HepG2 (cell line): ENCODE results near the gene ADCY10. TPM values are rescaled to one million over a fixed set of nuclear protein-coding genes. Genes with fewer than 3 reads are reported as not detected.
A peak's percentile ranks its signal among the peaks of the same experiment; 100 is the strongest.
"Not testable (repeated sequence)": the region's sequence is repeated elsewhere in the genome, so short reads cannot be mapped to it uniquely, and the experiment has no call there.

Source experiments
- ATAC-seq: fragments of 200-7000 bp; cut with Tn5 transposase; 3 replicates; pipeline ENCODE4 v1.9.1; 2020; ENCODE audit warnings: mild to moderate bottlenecking, moderate library complexity
- BruUV-seq: library from RNA; stranded (reverse); fragments of 400-500 nt; replicated peaks from 2 replicates; lab custom pipeline; 2021; lab: Mats Ljungman, UMichigan
- CTCF ChIA-PET: fragments of 300-600 bp; formaldehyde crosslinking; extraction: SDS; loops from one replicate; lab custom pipeline; 2021; ENCODE audit warnings: low total read pairs, inconsistent platforms, low intra/inter-chr PET ratio; lab: Yijun Ruan, JAX
- POLR2A ChIA-PET: fragments of 350-600 bp; sonication (Branson Sonifier 250); formaldehyde crosslinking; loops from one replicate; lab custom pipeline; 2020; ENCODE audit warnings: antibody characterized with exemption, inconsistent platforms; lab: Yijun Ruan, JAX
- DNase-seq: peaks from one replicate; pipeline ENCODE4 v3.0.0-alpha.2; 2015; ENCODE audit warnings: low spot score
- FAIRE-seq: peaks from 3 replicates; lab custom pipeline; 2011; peaks lifted over from hg19 to GRCh38; lab: Jason Lieb, UNC
- H2AFZ ChIP-seq: one replicate; pipeline ENCODE4 v1.6.1; 2011; ENCODE audit warnings: low read length, inconsistent platforms
- H3K27ac ChIP-seq: fragments of 300-600 bp; 3 replicates; pipeline ENCODE4 v1.8.0; 2011; ENCODE audit warnings: mixed run types, mild to moderate bottlenecking, mixed read lengths, low read length, inconsistent platforms; ENCODE audit not compliant: insufficient read depth; ENCODE audit errors: extremely low read length
- H3K27me3 ChIP-seq, 2 experiments: fragments of 200-600 bp in 1 of 2; 2 replicates in 1 of 2; 3 replicates in 1 of 2; pipeline versions ENCODE4 v1.6.0 to v1.8.0; 2011; ENCODE audit warnings: low read length in 2 of 2, mild to moderate bottlenecking in 2 of 2, moderate library complexity in 2 of 2, inconsistent platforms in 1 of 2; ENCODE audit not compliant: insufficient read depth in 2 of 2, control insufficient read depth in 1 of 2
- H3K36me3 ChIP-seq, 2 experiments: fragments of 200-600 bp in 1 of 2; replicated peaks in 1 of 2; 2 replicates in 1 of 2; 3 replicates in 1 of 2; pipeline versions ENCODE4 v1.5.1 to v1.8.0; 2011; ENCODE audit warnings: low read length in 2 of 2, inconsistent platforms in 1 of 2; ENCODE audit not compliant: insufficient read depth in 2 of 2, control insufficient read depth in 1 of 2
- H3K4me1 ChIP-seq: 2 replicates; pipeline ENCODE4 v1.5.1; 2012; ENCODE audit warnings: low read length, inconsistent platforms; ENCODE audit not compliant: insufficient read depth
- H3K4me2 ChIP-seq: 2 replicates; pipeline ENCODE4 v1.6.0; 2011; ENCODE audit warnings: low read depth, low read length, inconsistent platforms
- H3K4me3 ChIP-seq, 3 experiments: fragments of 200-600 bp in 1 of 3; sonication (generic), shearing (Covaris generic) in 1 of 3; replicated peaks in 1 of 3; 2 replicates each; pipeline ENCODE4 v1.5.1; 2011 to 2016; ENCODE audit warnings: low read length in 3 of 3, inconsistent platforms in 2 of 3, low read depth in 2 of 3, mild to moderate bottlenecking in 2 of 3, control low read depth in 1 of 3, mixed read lengths in 1 of 3; ENCODE audit not compliant: insufficient read depth in 1 of 3
- H3K79me2 ChIP-seq: one replicate; pipeline ENCODE4 v1.6.1; 2011; ENCODE audit warnings: low read length, inconsistent platforms; ENCODE audit not compliant: insufficient read depth
- H3K9ac ChIP-seq: 2 replicates; pipeline ENCODE4 v1.6.0; 2011; ENCODE audit warnings: mild to moderate bottlenecking, low read depth, low read length, inconsistent platforms; ENCODE audit not compliant: insufficient read depth
- H3K9me3 ChIP-seq: 2 replicates; pipeline ENCODE4 v1.5.1; 2012; ENCODE audit warnings: mild to moderate bottlenecking, low read length
- H4K20me1 ChIP-seq: 2 replicates; pipeline ENCODE4 v1.6.0; 2011; ENCODE audit warnings: inconsistent platforms, mild to moderate bottlenecking, low read length, moderate library complexity; ENCODE audit not compliant: insufficient read depth
- HNF4A ChIP-seq: sonication (generic); formaldehyde crosslinking; IDR thresholded peaks from 2 replicates; pipeline ENCODE4 v1.4.0; 2020; ENCODE audit warnings: missing genetic modification reagents
- KLF12 ChIP-seq: sonication (generic); formaldehyde crosslinking; IDR thresholded peaks from 2 replicates; pipeline ENCODE4 v1.4.0; 2020; ENCODE audit warnings: missing genetic modification reagents, borderline replicate concordance
- MAFF ChIP-seq: IDR thresholded peaks from 2 replicates; pipeline ENCODE4 v1.6.1; 2011; ENCODE audit warnings: low read depth, low read length, improper control_type of control experiment
- SMYD3 ChIP-seq: sonication (generic); formaldehyde crosslinking; IDR thresholded peaks from 2 replicates; pipeline ENCODE4 v1.8.1; 2023; ENCODE audit warnings: mild to moderate bottlenecking, missing genetic modification reagents
- ZNF496 ChIP-seq: sonication (generic); formaldehyde crosslinking; IDR thresholded peaks from 2 replicates; pipeline ENCODE4 v1.8.1; 2023; ENCODE audit warnings: mild to moderate bottlenecking, moderate library complexity, missing genetic modification reagents; ENCODE audit not compliant: insufficient replicate concordance
- ZNF501 ChIP-seq: sonication (generic); formaldehyde crosslinking; IDR thresholded peaks from 2 replicates; pipeline ENCODE4 v1.5.1; 2020; ENCODE audit warnings: mild to moderate bottlenecking, moderate library complexity, missing genetic modification reagents
- ZNF75D ChIP-seq: sonication (generic); formaldehyde crosslinking; IDR thresholded peaks from 2 replicates; pipeline ENCODE4 v1.8.1; 2023; ENCODE audit warnings: missing genetic modification reagents, mild to moderate bottlenecking, borderline replicate concordance
- ZSCAN12 ChIP-seq: sonication (generic); formaldehyde crosslinking; IDR thresholded peaks from 2 replicates; pipeline ENCODE4 v1.9.0; 2021; ENCODE audit warnings: mild to moderate bottlenecking, missing genetic modification reagents
- WGBS: methylation state at CpG from one replicate; pipeline ENCODE4 v1.1.6; 2017; ENCODE audit warnings: low lambda C conversion rate; 5-methylcytosine and 5-hydroxymethylcytosine counted together
- in situ Hi-C: cut with HindIII; loops from 2 replicates; pipeline ENCODE4 v1.10.0; 2017; ENCODE audit warnings: low pct_unique_long_range_greater_than_20kb; ENCODE audit not compliant: extremely low pct_ligation_motif_present
- intact Hi-C: fragments of 100-400 bp; cut with micrococcal nuclease; formaldehyde crosslinking; loops from one replicate; pipeline ENCODE4 v1.10.0; 2022; ENCODE audit not compliant: unreplicated experiment
- polyA plus RNA-seq, 8 experiments: library from polyadenylated mRNA; depleted of rRNA in 3 of 8; stranded (reverse) in 7 of 8; unstranded in 1 of 8; fragments of >200 nt; fragmentation: Illumina TruSeq in 4 of 8; extraction: Trizol in 4 of 8; gene quantifications; 2 replicates each; pipeline versions ENCODE4 v1.2.1 to v1.2.3, GENCODE V29; 2011 to 2016; ENCODE audit warnings: low read depth in 4 of 8, missing spikeins in 1 of 8, mixed read lengths in 1 of 8; ENCODE audit not compliant: insufficient read depth in 1 of 8
- total RNA-seq, 5 experiments: library from RNA; depleted of rRNA; stranded (reverse); fragments of >200 nt; fragmentation: Illumina TruSeq; extraction: Trizol; gene quantifications; 2 replicates each; pipeline ENCODE4 v1.2.3, GENCODE V29; 2016; ENCODE audit warnings: low read depth in 1 of 5
- TF ChIP-seq, protein P1 (sequence below): sonication (generic); formaldehyde crosslinking; IDR thresholded peaks from 2 replicates; pipeline ENCODE4 v1.5.0; 2020; ENCODE audit warnings: mild to moderate bottlenecking, missing genetic modification reagents, moderate library complexity

ADCY10 gene
- total and polyA plus RNA-seq, 2 of the 13 experiments (the other 11 are each of a cell fraction or from before 2014, with no cell fraction given) = 0.02 to 0.03 TPM

GRCh38 chr1:167832693-167833092 is 81.2 kb downstream of the ADCY10 start:
- no peaks in the 10 kb centered on the region for H4K20me1 ChIP-seq
- no TSS peak for BruUV-seq
- WGBS = 30% methylated on average over 5 of the region's 5 CpGs
- H3K4me3 ChIP-seq = no peak overlapping the region
- intact Hi-C loops = no loop called here
- no peak overlapping the region for H2AFZ ChIP-seq
- H3K4me1 ChIP-seq = no peaks in the 10 kb centered on the region
- no peaks in the 10 kb centered on the region for H3K79me2 ChIP-seq
- TF ChIP-seq KLF12 (CRISPR knock-in tag) (no peak), ZNF501 (no peak), ZNF75D (CRISPR knock-in tag) (no peak), SMYD3 (CRISPR knock-in tag) (no peak), ZSCAN12 (CRISPR knock-in tag) (no peak), HNF4A (no peak), MAFF (0 out of 2 replicates have a peak, but pooled peaks have one; percentile 12), ZNF496 (no peak)
- TF ChIP-seq, protein P1, sequence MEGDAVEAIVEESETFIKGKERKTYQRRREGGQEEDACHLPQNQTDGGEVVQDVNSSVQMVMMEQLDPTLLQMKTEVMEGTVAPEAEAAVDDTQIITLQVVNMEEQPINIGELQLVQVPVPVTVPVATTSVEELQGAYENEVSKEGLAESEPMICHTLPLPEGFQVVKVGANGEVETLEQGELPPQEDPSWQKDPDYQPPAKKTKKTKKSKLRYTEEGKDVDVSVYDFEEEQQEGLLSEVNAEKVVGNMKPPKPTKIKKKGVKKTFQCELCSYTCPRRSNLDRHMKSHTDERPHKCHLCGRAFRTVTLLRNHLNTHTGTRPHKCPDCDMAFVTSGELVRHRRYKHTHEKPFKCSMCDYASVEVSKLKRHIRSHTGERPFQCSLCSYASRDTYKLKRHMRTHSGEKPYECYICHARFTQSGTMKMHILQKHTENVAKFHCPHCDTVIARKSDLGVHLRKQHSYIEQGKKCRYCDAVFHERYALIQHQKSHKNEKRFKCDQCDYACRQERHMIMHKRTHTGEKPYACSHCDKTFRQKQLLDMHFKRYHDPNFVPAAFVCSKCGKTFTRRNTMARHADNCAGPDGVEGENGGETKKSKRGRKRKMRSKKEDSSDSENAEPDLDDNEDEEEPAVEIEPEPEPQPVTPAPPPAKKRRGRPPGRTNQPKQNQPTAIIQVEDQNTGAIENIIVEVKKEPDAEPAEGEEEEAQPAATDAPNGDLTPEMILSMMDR (CRISPR knock-in tag) = peak; percentile 41
- TF ChIP-seq, all 625 proteins: peak for 2
- no peak overlapping the region for H3K9ac ChIP-seq
- FAIRE-seq (no peak), ATAC-seq (peak; percentile 37; the same call in 2 of the 3 replicates), DNase-seq (no peak)
- CTCF ChIA-PET = no interaction called here
- H3K9me3 ChIP-seq = no peaks in the 10 kb centered on the region
- H3K4me2 ChIP-seq = no peak overlapping the region
- POLR2A ChIA-PET = no interaction called here
- no peaks in the 10 kb centered on the region; a peak in 1 of 5 replicates for H3K27me3 ChIP-seq
- H3K27ac ChIP-seq = no peak overlapping the region
- in situ Hi-C loops = no loop called here
- no peaks in the 10 kb centered on the region for H3K36me3 ChIP-seq

DNA sequence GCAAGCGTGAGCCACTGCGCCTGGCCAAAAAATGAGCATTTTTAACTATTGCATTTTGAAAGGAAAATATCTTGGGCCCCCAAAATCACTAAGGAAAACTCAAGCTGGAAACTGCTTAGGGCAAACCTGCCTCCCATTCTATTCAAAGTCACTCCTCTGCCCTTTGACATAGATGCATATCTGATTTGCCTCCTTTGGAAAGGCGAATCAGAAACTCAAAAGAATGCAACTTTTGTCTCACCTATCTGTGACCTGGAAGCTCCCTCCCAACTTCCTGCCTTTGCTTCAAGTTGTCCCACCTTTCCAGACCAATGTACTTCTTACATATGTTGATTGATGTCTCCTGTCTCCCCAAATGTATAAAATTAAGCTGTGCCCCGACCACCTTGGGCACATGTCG is 83.3 kb downstream of the ADCY10 start:
- H3K9me3 ChIP-seq, DNase-seq, H3K27me3 ChIP-seq, FAIRE-seq, BruUV-seq, H3K36me3 ChIP-seq, H3K9ac ChIP-seq, POLR2A ChIA-PET, in situ Hi-C loops, H3K79me2 ChIP-seq, H3K4me1 ChIP-seq, H2AFZ ChIP-seq, H3K4me3 ChIP-seq, H3K27ac ChIP-seq, H4K20me1 ChIP-seq, CTCF ChIA-PET, ATAC-seq, intact Hi-C loops, H3K4me2 ChIP-seq: not testable (repeated sequence)
- 43% methylated on average over 5 of the region's 5 CpGs for WGBS
